Upper lobe of right lung (tissue), 1 donor: ENCODE measurements around the gene HES3. TPM values are rescaled to one million over a fixed set of nuclear protein-coding genes. Genes with fewer than 3 reads are reported as not detected.

Source experiments
- ATAC-seq: fragments of 200-7000 bp; cut with Tn5 transposase; one replicate; pipeline ENCODE4 v1.9.1; 2020; ENCODE audit warnings: mild to moderate bottlenecking, moderate library complexity
- DNase-seq: peaks from one replicate; pipeline ENCODE4 v3.0.0-alpha.2; 2020
- H3K27ac ChIP-seq: fragments of 200-600 bp; one replicate; pipeline ENCODE4 v1.8.0; 2022
- H3K27me3 ChIP-seq: fragments of 200-600 bp; one replicate; pipeline ENCODE4 v1.8.0; 2022; ENCODE audit warnings: mild to moderate bottlenecking
- H3K36me3 ChIP-seq: fragments of 200-600 bp; one replicate; pipeline ENCODE4 v1.8.0; 2022
- H3K4me1 ChIP-seq: fragments of 200-600 bp; one replicate; pipeline ENCODE4 v1.8.0; 2022
- H3K4me3 ChIP-seq: fragments of 200-600 bp; one replicate; pipeline ENCODE4 v1.8.0; 2022; ENCODE audit warnings: mild to moderate bottlenecking
- H3K9me3 ChIP-seq: fragments of 200-600 bp; one replicate; pipeline ENCODE4 v1.8.0; 2022
- CTCF ChIP-seq: fragments of 200-600 bp; IDR thresholded peaks from one replicate; pipeline ENCODE4 v1.8.0; 2022; ENCODE audit warnings: antibody characterized with exemption
- intact Hi-C: fragments of 100-400 bp; cut with DNase I; formaldehyde crosslinking; loops from one replicate; pipeline ENCODE4 v1.11.0; 2022
- total RNA-seq: library from RNA; stranded (reverse); fragmentation: NEBNext Ultra II Directional; extraction: Animal tissue kit (Norgen Biotek cat#: 25700); gene quantifications from one replicate; pipeline ENCODE4 v1.2.1, GENCODE V29; 2021
- donor health status: DM: no; HTN: yes; CAD: no; lungs with severe emphysema.

HES3 gene
- total RNA-seq, 1 donor from 2014 or later, result not detected

- Histone ChIP-seq H3K27ac (no peak overlapping the region), H3K4me1 (peaks cover 34% of the 10 kb centered on the region), H3K4me3 (peak overlapping the region; percentile 48), H3K9me3 (no peaks in the 10 kb centered on the region), H3K36me3 (no peaks in the 10 kb centered on the region), H3K27me3 (peaks cover 18% of the 10 kb centered on the region)
- intact Hi-C loops, result no loop called here
- DNase-seq (peak; percentile 76), ATAC-seq (peak; percentile 64)
- peak; percentile 59 for TF ChIP-seq CTCF
Observed at GRCh38 chr1:6208723-6209660, 35.0 kb upstream of the HES3 start.

DNA sequence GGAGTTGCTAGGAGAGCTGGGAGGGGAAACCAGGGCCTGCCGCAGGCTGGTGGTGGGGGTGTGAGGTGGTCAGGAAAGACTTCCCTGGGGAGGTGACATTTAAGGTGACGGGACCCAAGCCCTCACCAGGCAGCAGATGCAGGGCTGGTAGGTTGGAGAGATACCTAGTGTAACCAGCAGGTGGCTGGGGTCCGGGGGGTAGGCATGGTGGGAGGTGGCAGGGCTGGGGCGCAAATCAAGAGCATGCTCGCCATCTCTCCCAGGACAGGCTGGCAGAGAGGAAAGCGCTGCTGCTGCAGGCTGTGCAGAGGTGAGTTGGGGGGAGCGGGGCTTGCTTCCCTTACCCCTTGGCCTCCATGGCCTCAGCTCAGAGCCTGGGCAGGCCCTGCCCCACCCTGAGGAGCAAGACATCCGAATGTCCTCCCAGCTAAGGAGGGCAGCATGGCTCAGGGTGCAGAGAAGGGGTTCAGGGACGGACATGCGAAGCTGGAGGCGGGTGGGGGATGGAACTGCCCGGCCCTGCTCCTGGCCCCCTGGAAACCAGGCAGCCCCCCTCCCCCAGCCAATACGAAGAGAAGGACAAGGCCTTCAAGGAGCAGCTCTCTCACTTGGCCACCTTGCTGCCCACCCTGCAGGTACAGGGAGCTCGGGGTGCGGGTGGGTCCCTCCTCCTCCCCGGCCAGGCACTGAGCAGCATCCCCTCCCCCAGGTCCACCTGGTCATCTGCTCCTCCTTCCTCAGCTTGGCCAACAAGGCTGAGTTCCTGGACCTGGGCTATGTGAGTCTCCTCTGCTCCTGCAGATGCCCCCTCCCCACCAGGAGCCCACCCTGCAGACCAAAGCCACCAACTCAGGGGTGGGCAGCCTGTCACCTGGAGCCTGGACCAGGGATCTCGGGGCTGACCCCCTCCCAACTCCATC, 34.1 kb upstream of the HES3 start:
- Histone ChIP-seq H3K27ac (no peak overlapping the region), H3K27me3 (peaks cover 18% of the 10 kb centered on the region), H3K4me3 (peak overlapping the region; percentile 48), H3K4me1 (peaks cover 31% of the 10 kb centered on the region), H3K9me3 (no peaks in the 10 kb centered on the region), H3K36me3 (no peaks in the 10 kb centered on the region)
- intact Hi-C loops, result no loop called here
- no peak for TF ChIP-seq CTCF
- DNase-seq (no peak), ATAC-seq (no peak)

DNA sequence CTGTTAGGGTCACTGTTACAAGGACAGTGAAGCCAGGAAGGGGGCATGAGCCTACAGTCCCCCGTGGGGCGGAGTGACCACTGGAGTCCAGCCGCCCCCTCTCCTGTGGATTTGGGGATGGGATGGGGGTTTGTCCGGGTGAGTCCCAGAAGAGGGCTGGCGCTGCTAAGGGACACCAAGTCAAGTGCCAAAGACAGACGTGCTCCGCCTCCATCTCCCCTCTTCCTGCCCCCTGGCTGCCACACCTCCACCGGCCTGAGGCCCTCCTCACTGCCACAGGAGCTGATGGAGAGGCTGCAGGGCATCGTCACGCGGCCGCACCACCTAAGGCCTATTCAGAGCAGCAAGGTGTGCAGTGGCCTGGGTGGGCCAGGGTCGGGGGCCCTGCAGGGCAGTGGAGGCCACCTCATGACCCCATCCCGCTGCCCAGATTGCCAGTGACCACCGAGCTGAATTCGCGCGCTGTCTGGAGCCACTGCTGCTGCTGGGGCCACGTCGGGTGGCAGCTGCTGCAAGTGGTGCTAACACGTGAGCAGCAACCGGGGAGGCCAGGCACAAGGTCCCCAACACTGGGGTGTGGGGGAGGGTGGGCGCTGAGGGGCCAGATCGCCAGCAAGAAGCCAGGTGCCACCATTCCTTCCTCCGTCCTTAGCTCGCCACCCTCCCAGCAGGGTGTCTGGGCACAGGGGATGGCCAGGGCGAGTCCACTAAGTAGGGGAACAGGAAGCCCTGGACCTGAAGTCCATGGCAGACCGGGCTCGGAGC, 33.2 kb upstream of the HES3 start:
- Histone ChIP-seq H3K27ac (no peak overlapping the region), H3K4me1 (peaks cover 23% of the 10 kb centered on the region), H3K9me3 (no peaks in the 10 kb centered on the region), H3K27me3 (peaks cover 15% of the 10 kb centered on the region), H3K36me3 (no peaks in the 10 kb centered on the region), H3K4me3 (no peak overlapping the region)
- no peak for ATAC-seq
- intact Hi-C loops, result no loop called here
- no peak for TF ChIP-seq CTCF
- no peak for DNase-seq

GRCh38 chr1:6211731-6212130, 32.2 kb upstream of the HES3 start:
- ATAC-seq, result no peak
- H3K4me3 ChIP-seq, result no peak overlapping the region
- intact Hi-C loops, result no loop called here
- no peak overlapping the region for H3K27ac ChIP-seq
- H3K4me1 ChIP-seq, result peaks cover 13% of the 10 kb centered on the region
- no peak for DNase-seq
- H3K27me3 ChIP-seq, result peaks cover 8% of the 10 kb centered on the region
- no peaks in the 10 kb centered on the region for H3K36me3 ChIP-seq
- no peaks in the 10 kb centered on the region for H3K9me3 ChIP-seq
- TF ChIP-seq CTCF, result no peak
